Common myeloid progenitor, CD34-positive (primary cell): ENCODE measurements around the gene ZNF592.

Source experiments
- CTCF ChIA-PET: fragments of 350-600 bp; sonication (Branson Sonifier 250); formaldehyde crosslinking; loops from one replicate; lab custom pipeline; 2021; ENCODE audit warnings: antibody characterized with exemption; lab: Charles Lee
- POLR2A ChIA-PET: fragments of 350-600 bp; sonication (Branson Sonifier 250); formaldehyde crosslinking; loops from one replicate; lab custom pipeline; 2021; ENCODE audit warnings: antibody characterized with exemption; lab: Charles Lee
- DNase-seq, 3 donors: peaks; one replicate each; pipeline versions ENCODE4 v3.0.0 to v3.0.0-alpha.2; 2013
- H3K27ac ChIP-seq, 2 experiments: 1 replicate in 1 of 2; 2 replicates in 1 of 2; pipeline ENCODE4 v1.7.0; 2013; ENCODE audit warnings: inconsistent platforms in 2 of 2, low read length in 2 of 2, mild to moderate bottlenecking in 2 of 2, low read depth in 1 of 2, moderate library complexity in 1 of 2; ENCODE audit not compliant: severe bottlenecking in 2 of 2, insufficient read depth in 1 of 2, poor library complexity in 1 of 2
- H3K27me3 ChIP-seq, 5 experiments: replicated peaks in 2 of 5; 1 replicate in 3 of 5; 2 replicates in 2 of 5; pipeline versions ENCODE4 v1.6.1 to v1.7.0; 2013; ENCODE audit warnings: low read length in 4 of 5, mild to moderate bottlenecking in 2 of 5, moderate library complexity in 2 of 5, inconsistent platforms in 1 of 5; ENCODE audit not compliant: insufficient read depth in 5 of 5, control insufficient read depth in 4 of 5
- H3K36me3 ChIP-seq, 4 experiments: 1 replicate in 2 of 4; 2 replicates in 2 of 4; pipeline versions ENCODE4 v1.6.1 to v1.7.0; 2013; ENCODE audit warnings: low read length in 3 of 4, control low read depth in 1 of 4, mild to moderate bottlenecking in 1 of 4; ENCODE audit not compliant: control insufficient read depth in 4 of 4, insufficient read depth in 4 of 4
- H3K4me1 ChIP-seq, 4 experiments: 1 replicate in 3 of 4; 2 replicates in 1 of 4; pipeline versions ENCODE4 v1.6.1 to v1.7.1; 2013; ENCODE audit warnings: low read length in 3 of 4, mild to moderate bottlenecking in 3 of 4, control low read depth in 1 of 4, inconsistent platforms in 1 of 4, moderate library complexity in 1 of 4; ENCODE audit not compliant: control insufficient read depth in 4 of 4, insufficient read depth in 4 of 4; ENCODE audit errors: control extremely low read depth in 1 of 4
- H3K4me3 ChIP-seq, 7 experiments: 1 replicate in 4 of 7; 2 replicates in 3 of 7; pipeline versions ENCODE4 v1.5.1 to v1.7.0; 2013; ENCODE audit warnings: mild to moderate bottlenecking in 7 of 7, low read length in 6 of 7, moderate library complexity in 6 of 7, inconsistent platforms in 2 of 7, low read depth in 2 of 7, control low read depth in 1 of 7; ENCODE audit not compliant: insufficient read depth in 4 of 7, control insufficient read depth in 1 of 7; ENCODE audit errors: extremely low read depth in 1 of 7
- H3K9me3 ChIP-seq, 5 experiments: 1 replicate in 4 of 5; 2 replicates in 1 of 5; pipeline versions ENCODE4 v1.6.1 to v1.7.1; 2013; ENCODE audit warnings: low read length in 4 of 5, mild to moderate bottlenecking in 2 of 5, inconsistent platforms in 1 of 5, low read depth in 1 of 5, moderate library complexity in 1 of 5; ENCODE audit not compliant: control insufficient read depth in 4 of 5, insufficient read depth in 2 of 5; ENCODE audit errors: control extremely low read depth in 1 of 5
- WGBS: methylation state at CpG from one replicate; pipeline ENCODE4 v1.1.5; 2013; ENCODE audit not compliant: insufficient coverage; 5-methylcytosine and 5-hydroxymethylcytosine counted together

ZNF592 gene

DNA sequence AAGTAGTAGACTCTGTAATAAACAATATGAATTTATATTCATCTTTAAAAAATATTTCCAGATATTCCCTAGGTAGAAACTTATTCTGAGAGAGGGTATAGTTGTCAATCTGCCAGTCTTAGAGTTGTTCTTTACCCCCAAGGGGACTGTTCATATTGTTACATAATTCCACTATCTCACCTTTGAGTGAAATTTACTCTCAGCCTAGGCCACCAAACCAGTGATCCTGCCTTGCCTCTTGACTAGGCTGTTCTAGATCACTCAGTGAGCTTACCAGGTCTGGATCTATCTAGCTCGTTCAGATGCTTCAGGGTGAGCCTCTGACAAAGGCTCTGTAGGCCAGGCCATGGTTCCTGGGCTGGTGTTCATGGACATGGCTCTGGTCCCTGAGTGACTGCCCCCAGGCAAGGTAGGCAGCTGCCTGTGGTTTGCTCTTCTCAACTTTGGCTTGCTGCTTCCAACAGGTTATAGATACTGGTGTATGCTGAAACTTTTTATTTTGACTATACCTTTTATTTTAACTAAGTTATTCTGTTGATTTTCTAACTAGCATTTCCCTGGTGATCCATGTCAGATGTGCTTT is 27.6 kb downstream of the ZNF592 start:
- POLR2A ChIA-PET = no interaction called here

DNA sequence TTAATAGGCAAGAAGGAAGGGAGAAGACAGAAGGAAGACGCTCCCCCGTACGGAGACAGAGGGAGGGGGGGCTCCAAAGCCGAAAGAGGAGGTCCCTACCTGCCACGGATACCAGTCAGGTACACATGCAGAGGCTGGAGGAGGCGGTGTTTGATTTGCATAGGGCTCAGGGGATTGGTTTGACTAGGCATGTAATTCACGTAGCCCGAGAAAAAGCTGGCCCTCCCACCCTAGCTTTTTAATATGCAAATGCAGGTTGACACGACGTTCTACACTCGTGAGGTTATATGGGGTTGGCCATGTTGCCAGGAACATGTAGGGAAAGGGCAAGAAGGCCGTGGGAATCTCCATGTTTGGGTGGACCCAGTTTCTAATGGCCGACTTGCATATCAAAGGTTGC is 29.8 kb downstream of the ZNF592 start:
- 96% methylated on average over 13 of the region's 13 CpGs for WGBS
- peaks cover 15 to 36% (median 18%) of the 10 kb centered on the region in 4 experiments for H3K36me3 ChIP-seq
- ChIA-PET CTCF (interaction anchor here (0.8 kb wide), 1 partner anchor 16 kb away, joined by 3 read pairs; no protein-coding TSS in a partner anchor), POLR2A (no interaction called here)
- H3K9me3 ChIP-seq = no peaks in the 10 kb centered on the region
- H3K27ac ChIP-seq = no peak overlapping the region
- H3K4me3 ChIP-seq = no peak overlapping the region
- H3K27me3 ChIP-seq = no peaks in the 10 kb centered on the region
- no peak for DNase-seq
- H3K4me1 ChIP-seq = peaks cover 0 to 2% (median 0%) of the 10 kb centered on the region in 4 experiments

More for the DNA sequence above, 27.6 kb downstream of the ZNF592 start:
- no peak overlapping the region for H3K4me3 ChIP-seq
- H3K27me3 ChIP-seq = no peaks in the 10 kb centered on the region
- no peaks in the 10 kb centered on the region for H3K9me3 ChIP-seq
- peaks cover 5 to 26% (median 9%) of the 10 kb centered on the region in 4 experiments for H3K36me3 ChIP-seq
- no peak for DNase-seq
- CTCF ChIA-PET = no interaction called here
- H3K4me1 ChIP-seq = peaks cover 5 to 13% (median 11%) of the 10 kb centered on the region in 4 experiments
- WGBS = 94% methylated on average over 1 of the region's 1 CpG
- no peak overlapping the region for H3K27ac ChIP-seq

DNA sequence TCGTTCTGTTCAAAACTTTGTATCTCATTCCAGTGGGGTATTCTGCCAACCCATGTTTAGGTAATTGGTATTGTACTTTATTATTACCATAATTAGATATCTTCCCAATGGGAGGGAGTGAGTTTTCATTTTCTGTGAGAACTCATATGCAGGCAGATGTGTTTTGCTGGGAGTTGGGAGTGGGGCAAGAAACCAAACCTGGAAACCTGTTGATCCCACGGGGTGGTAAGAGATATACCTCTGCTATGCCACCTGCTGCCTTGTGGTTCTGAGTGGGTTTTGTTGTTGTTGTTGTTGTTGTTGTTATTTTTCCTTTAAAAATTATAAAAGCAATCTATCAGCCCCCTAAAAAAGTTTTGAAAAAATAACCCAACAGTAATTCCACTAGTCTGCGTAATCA is 32.1 kb downstream of the ZNF592 start:
- H3K36me3 ChIP-seq = peaks cover 17 to 53% (median 37%) of the 10 kb centered on the region in 4 experiments
- WGBS = no CpG with 5 or more reads among the region's 3 CpGs
- H3K9me3 ChIP-seq = no peaks in the 10 kb centered on the region
- H3K4me1 ChIP-seq = peaks cover 0 to 5% (median 0%) of the 10 kb centered on the region in 4 experiments
- no peaks in the 10 kb centered on the region for H3K27me3 ChIP-seq
- no peak overlapping the region for H3K27ac ChIP-seq
- ChIA-PET POLR2A (no interaction called here), CTCF (no interaction called here)
- DNase-seq = no peak
- H3K4me3 ChIP-seq = no peak overlapping the region

DNA sequence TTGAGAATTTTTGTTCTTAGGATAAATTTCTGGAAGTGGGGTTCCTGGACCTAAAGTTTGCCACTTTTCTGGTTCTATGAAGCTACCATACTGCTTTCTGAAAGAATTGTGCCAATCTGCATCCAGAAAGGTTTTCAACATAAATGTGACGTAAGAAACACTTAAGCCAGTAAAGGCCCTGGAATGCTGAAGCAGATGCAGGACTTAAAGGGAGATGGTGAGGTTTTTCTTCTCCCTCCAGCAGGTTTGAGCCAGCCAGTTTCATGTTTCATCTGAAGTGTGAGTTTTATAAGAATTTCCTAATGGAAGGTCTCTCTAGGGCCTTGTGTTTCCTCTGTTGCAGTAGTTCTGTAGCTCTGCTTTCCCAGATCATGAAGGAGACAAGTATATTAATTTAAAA is 33.1 kb downstream of the ZNF592 start:
- H3K27me3 ChIP-seq = no peaks in the 10 kb centered on the region
- no peak for DNase-seq
- H3K36me3 ChIP-seq = peaks cover 23 to 61% (median 45%) of the 10 kb centered on the region in 4 experiments
- WGBS = 100% methylated on average over 1 of the region's 1 CpG
- H3K27ac ChIP-seq = peak overlapping the region in 1 of 2 experiments; percentile 32
- H3K4me3 ChIP-seq = no peak overlapping the region
- ChIA-PET POLR2A (no interaction called here), CTCF (no interaction called here)
- no peaks in the 10 kb centered on the region for H3K9me3 ChIP-seq
- peaks cover 0 to 7% (median 0%) of the 10 kb centered on the region in 4 experiments for H3K4me1 ChIP-seq

DNA sequence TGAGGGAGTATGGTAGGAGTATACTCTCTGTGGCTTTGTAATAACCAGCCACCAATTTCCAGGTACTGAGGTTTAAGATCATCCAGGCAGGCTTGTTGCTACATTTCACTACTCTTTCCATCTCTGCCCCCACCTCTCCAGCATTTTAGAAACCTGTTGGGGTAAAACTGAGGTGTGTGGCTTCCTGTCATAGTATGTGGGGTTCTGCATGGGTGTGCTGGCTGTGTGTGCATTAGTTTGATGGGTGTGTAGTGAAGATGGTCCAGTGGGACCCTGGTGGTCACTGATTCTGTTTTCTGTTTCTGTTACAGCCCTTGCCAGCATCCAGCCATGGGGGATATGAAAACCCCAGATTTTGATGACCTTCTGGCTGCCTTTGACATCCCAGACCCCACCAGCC is 34.0 kb downstream of the ZNF592 start:
- Histone ChIP-seq H3K4me1 (peaks cover 0 to 7% (median 0%) of the 10 kb centered on the region in 4 experiments), H3K27me3 (no peaks in the 10 kb centered on the region), H3K4me3 (no peak overlapping the region), H3K9me3 (no peaks in the 10 kb centered on the region), H3K36me3 (peaks cover 23 to 66% (median 47%) of the 10 kb centered on the region in 4 experiments), H3K27ac (peak overlapping the region in 1 of 2 experiments; percentile 32)
- POLR2A ChIA-PET = no interaction called here
- DNase-seq = no peak
- CTCF ChIA-PET = no interaction called here

DNA sequence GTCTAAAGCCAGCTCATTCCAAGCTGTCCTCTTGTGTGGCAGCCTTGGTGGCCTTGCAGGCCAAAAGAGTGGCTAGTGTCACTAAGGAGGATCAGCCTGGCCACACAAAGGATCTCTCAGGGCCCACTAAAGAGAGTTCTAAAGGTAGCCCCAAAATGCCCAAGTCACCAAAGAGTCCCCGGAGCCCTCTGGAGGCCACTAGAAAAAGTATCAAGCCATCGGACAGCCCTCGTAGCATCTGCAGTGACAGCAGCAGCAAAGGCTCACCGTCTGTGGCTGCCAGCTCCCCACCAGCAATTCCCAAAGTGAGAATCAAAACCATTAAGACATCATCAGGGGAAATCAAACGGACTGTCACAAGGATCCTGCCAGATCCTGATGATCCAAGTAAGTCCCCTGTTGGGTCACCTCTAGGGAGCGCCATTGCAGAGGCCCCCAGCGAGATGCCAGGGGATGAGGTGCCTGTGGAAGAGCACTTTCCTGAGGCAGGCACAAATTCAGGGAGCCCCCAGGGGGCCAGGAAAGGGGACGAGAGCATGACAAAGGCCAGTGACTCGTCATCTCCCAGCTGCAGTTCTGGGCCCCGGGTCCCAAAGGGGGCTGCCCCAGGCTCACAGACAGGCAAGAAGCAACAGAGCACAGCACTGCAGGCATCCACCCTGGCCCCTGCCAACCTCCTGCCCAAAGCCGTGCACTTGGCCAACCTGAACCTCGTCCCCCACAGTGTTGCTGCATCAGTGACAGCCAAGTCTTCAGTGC is 35.3 kb downstream of the ZNF592 start:
- Histone ChIP-seq H3K9me3 (no peaks in the 10 kb centered on the region), H3K4me3 (no peak overlapping the region), H3K27me3 (no peaks in the 10 kb centered on the region), H3K36me3 (peaks cover 24 to 66% (median 47%) of the 10 kb centered on the region in 4 experiments), H3K27ac (peak overlapping the region in 1 of 2 experiments; percentile 19), H3K4me1 (peaks cover 0 to 7% (median 0%) of the 10 kb centered on the region in 4 experiments)
- CTCF ChIA-PET = interaction anchor here (0.7 kb wide), 1 partner anchor 35 kb away, joined by 3 read pairs; the partner anchor contains the start of gene ZNF592
- DNase-seq = no peak
- WGBS = 97% methylated on average over 11 of the region's 12 CpGs
- POLR2A ChIA-PET = no interaction called here

DNA sequence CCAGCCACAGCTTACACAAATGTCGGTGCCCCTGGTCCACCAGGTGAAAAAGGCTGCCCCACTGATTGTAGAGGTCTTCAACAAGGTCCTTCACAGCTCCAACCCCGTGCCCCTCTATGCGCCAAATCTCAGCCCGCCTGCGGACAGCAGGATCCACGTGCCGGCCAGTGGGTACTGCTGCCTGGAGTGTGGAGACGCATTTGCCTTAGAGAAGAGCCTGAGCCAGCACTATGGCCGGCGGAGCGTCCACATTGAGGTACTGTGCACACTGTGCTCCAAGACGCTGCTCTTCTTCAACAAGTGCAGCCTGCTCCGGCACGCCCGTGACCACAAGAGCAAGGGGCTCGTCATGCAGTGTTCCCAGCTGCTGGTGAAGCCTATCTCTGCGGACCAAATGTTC is 35.9 kb downstream of the ZNF592 start:
- Histone ChIP-seq H3K4me1 (peaks cover 0 to 7% (median 0%) of the 10 kb centered on the region in 4 experiments), H3K4me3 (no peak overlapping the region), H3K27me3 (no peaks in the 10 kb centered on the region), H3K9me3 (no peaks in the 10 kb centered on the region), H3K36me3 (peaks cover 25 to 66% (median 47%) of the 10 kb centered on the region in 4 experiments), H3K27ac (peak overlapping the region in 1 of 2 experiments; percentile 9)
- WGBS = 96% methylated on average over 17 of the region's 17 CpGs
- POLR2A ChIA-PET = no interaction called here
- no peak for DNase-seq
- CTCF ChIA-PET = interaction anchor here (1.0 kb wide), 1 partner anchor 31 kb away, joined by 5 read pairs; no protein-coding TSS in a partner anchor
